Lung (tissue), 12 donors: ENCODE data around the gene GSPT1. TPM values are rescaled to one million over a fixed set of nuclear protein-coding genes. Genes with fewer than 3 reads are reported as not detected.

Experiments
- ATAC-seq: fragments of 200-7000 bp; cut with Tn5 transposase; one replicate; pipeline ENCODE4 v1.9.1; 2020; ENCODE audit warnings: moderate number of reproducible peaks; ENCODE audit not compliant: insufficient read depth, low FRiP score
- DNase-seq, 3 donors: peaks; one replicate each; pipeline ENCODE4 v3.0.0-alpha.2; 2013 to 2017
- H3K27ac ChIP-seq, 2 donors: one replicate each; pipeline ENCODE4 v1.5.1; 2013; ENCODE audit warnings: mild to moderate bottlenecking in 2 of 2, moderate library complexity in 2 of 2, control low read depth in 1 of 2, inconsistent platforms in 1 of 2, low read depth in 1 of 2, low read length in 1 of 2
- H3K27me3 ChIP-seq, 3 donors: one replicate each; pipeline ENCODE4 v1.5.1; 2013; ENCODE audit warnings: low read length in 2 of 3; ENCODE audit not compliant: control insufficient read depth in 3 of 3, insufficient read depth in 3 of 3
- H3K36me3 ChIP-seq, 4 donors: one replicate each; pipeline ENCODE4 v1.5.1; 2013; ENCODE audit warnings: low read length in 4 of 4, mild to moderate bottlenecking in 1 of 4, moderate library complexity in 1 of 4; ENCODE audit not compliant: control insufficient read depth in 4 of 4, insufficient read depth in 4 of 4
- H3K4me1 ChIP-seq, 5 donors: one replicate each; pipeline ENCODE4 v1.5.1; 2013; ENCODE audit warnings: low read length in 5 of 5, mild to moderate bottlenecking in 2 of 5, moderate library complexity in 1 of 5; ENCODE audit not compliant: control insufficient read depth in 5 of 5, insufficient read depth in 5 of 5
- H3K4me3 ChIP-seq: one replicate; pipeline ENCODE4 v1.5.1; 2013; ENCODE audit warnings: mild to moderate bottlenecking, control low read depth, moderate library complexity
- H3K9ac ChIP-seq, 2 donors: one replicate each; pipeline ENCODE4 v1.5.1; 2013; ENCODE audit warnings: low read length in 2 of 2, control low read depth in 1 of 2; ENCODE audit not compliant: insufficient read depth in 1 of 2
- H3K9me3 ChIP-seq, 4 donors: one replicate each; pipeline ENCODE4 v1.5.1; 2013; ENCODE audit warnings: low read length in 3 of 4, mild to moderate bottlenecking in 1 of 4, moderate library complexity in 1 of 4; ENCODE audit not compliant: control insufficient read depth in 4 of 4, insufficient read depth in 3 of 4
- WGBS, 2 donors: extraction: QIAGEN DNeasy Blood & Tissue Kit; methylation state at CpG; one replicate each; pipeline ENCODE4 v1.1.7; 2013; 5-methylcytosine and 5-hydroxymethylcytosine counted together
- polyA plus RNA-seq, 2 donors: library from polyadenylated mRNA; stranded (reverse); fragments of 200-250 nt; gene quantifications; one replicate each; pipeline ENCODE4 v1.2.1, GENCODE V29; 2013
- total RNA-seq, 2 donors: library from RNA; depleted of rRNA in 1 of 2; stranded (reverse); fragments of >200 nt in 1 of 2; gene quantifications; one replicate each; pipeline ENCODE4 v1.2.1, GENCODE V29; 2014 to 2021
- TF ChIP-seq, protein P1 (sequence below): IDR thresholded peaks from 2 replicates; pipeline ENCODE4 v1.5.1; 2012; ENCODE audit warnings: mild to moderate bottlenecking; ENCODE audit errors: control extremely low read depth, extremely low read depth
- donor health status: control.
- donor health status: control.
- donor health status: Bipolar disorder and iron deficiency.
- donor health status: healthy.
- donor health status: DM: yes; HTN: yes; CAD: no.

The GSPT1 gene
- total and polyA plus RNA-seq, 4 donors: 27.2 to 116 (median 83.6) TPM

GRCh38 chr16:11848842-11849241 is 66.9 kb downstream of the GSPT1 start:
- peaks cover 25 to 38% (median 32%) of the 10 kb centered on the region in 4 donors for H3K36me3 ChIP-seq
- no peak for DNase-seq
- WGBS, 2 donors: 95 to 96% methylated on average over 3 of the region's 3 CpGs
- no peak overlapping the region for H3K4me3 ChIP-seq
- TF ChIP-seq, protein P1, sequence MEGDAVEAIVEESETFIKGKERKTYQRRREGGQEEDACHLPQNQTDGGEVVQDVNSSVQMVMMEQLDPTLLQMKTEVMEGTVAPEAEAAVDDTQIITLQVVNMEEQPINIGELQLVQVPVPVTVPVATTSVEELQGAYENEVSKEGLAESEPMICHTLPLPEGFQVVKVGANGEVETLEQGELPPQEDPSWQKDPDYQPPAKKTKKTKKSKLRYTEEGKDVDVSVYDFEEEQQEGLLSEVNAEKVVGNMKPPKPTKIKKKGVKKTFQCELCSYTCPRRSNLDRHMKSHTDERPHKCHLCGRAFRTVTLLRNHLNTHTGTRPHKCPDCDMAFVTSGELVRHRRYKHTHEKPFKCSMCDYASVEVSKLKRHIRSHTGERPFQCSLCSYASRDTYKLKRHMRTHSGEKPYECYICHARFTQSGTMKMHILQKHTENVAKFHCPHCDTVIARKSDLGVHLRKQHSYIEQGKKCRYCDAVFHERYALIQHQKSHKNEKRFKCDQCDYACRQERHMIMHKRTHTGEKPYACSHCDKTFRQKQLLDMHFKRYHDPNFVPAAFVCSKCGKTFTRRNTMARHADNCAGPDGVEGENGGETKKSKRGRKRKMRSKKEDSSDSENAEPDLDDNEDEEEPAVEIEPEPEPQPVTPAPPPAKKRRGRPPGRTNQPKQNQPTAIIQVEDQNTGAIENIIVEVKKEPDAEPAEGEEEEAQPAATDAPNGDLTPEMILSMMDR: no peak
- no peak for ATAC-seq
- H3K27me3 ChIP-seq: no peaks in the 10 kb centered on the region
- H3K9me3 ChIP-seq: no peaks in the 10 kb centered on the region
- H3K4me1 ChIP-seq: peaks cover 0 to 13% (median 6%) of the 10 kb centered on the region in 5 donors
- H3K27ac ChIP-seq: no peak overlapping the region
- H3K9ac ChIP-seq: no peak overlapping the region

GRCh38 chr16:11844499-11844898 is 71.3 kb downstream of the GSPT1 start:
- no peak overlapping the region for H3K9ac ChIP-seq
- H3K4me3 ChIP-seq: no peak overlapping the region
- H3K27me3 ChIP-seq: no peaks in the 10 kb centered on the region
- H3K9me3 ChIP-seq: no peaks in the 10 kb centered on the region
- DNase-seq (no peak), ATAC-seq (no peak)
- WGBS, 2 donors: 91 to 96% methylated on average over 4 of the region's 4 CpGs
- H3K36me3 ChIP-seq: peaks cover 39 to 56% (median 46%) of the 10 kb centered on the region in 4 donors
- TF ChIP-seq, protein P1: no peak
- peaks cover 0 to 3% (median 0%) of the 10 kb centered on the region in 5 donors for H3K4me1 ChIP-seq
- no peak overlapping the region for H3K27ac ChIP-seq

DNA sequence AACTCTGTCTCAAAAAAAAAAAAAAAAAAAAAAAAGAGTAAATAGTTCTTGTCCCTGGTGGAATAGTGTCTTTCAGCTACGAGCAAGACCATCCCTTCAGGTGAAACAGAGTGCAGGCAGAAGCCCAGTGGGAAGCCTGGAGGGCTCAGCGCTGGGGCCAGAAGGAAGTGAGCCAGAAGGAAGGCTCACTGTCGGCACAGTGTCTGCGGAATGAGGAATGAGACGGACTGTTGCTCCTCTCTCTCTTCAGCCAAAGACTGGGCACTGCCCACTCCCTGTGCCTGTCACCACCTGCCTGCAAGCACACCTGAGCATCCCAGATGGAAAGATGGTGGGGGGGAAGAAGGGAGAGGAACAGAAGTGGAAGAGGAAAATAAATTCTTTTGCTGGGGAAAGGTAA is 71.9 kb downstream of the GSPT1 start:
- H3K4me3 ChIP-seq: no peak overlapping the region
- no peaks in the 10 kb centered on the region for H3K9me3 ChIP-seq
- no peak overlapping the region for H3K9ac ChIP-seq
- peaks cover 42 to 51% (median 46%) of the 10 kb centered on the region in 4 donors for H3K36me3 ChIP-seq
- no peak overlapping the region for H3K27ac ChIP-seq
- no peaks in the 10 kb centered on the region for H3K27me3 ChIP-seq
- WGBS, 2 donors: 94 to 97% methylated on average over 5 of the region's 5 CpGs
- peaks cover 0 to 2% (median 0%) of the 10 kb centered on the region in 5 donors for H3K4me1 ChIP-seq
- ATAC-seq (no peak), DNase-seq (no peak)
- TF ChIP-seq, protein P1: no peak

DNA sequence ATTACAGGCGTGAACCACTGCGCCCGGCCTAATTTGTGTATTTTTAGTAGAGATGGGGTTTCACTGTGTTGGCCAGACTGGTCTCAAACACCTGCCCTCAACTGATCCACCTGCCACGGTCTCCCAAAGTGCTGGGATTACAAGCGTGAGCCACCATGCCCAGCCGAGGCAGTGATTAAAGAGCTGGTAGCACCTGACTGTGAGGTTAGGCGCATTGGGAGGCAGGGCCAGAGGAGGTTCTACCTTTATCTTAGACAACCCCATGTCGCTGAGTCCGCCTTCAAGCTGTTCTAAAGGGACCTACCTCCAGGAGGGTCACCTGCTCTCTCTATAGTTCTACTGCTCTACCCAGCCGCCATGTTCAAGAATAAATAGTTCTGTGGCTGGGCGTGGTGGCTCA is 72.5 kb downstream of the GSPT1 start:
- no peaks in the 10 kb centered on the region for H3K27me3 ChIP-seq
- no peak overlapping the region for H3K4me3 ChIP-seq
- H3K9me3 ChIP-seq: no peaks in the 10 kb centered on the region
- no peaks in the 10 kb centered on the region for H3K4me1 ChIP-seq
- no peak overlapping the region for H3K9ac ChIP-seq
- H3K27ac ChIP-seq: no peak overlapping the region
- peaks cover 43 to 52% (median 44%) of the 10 kb centered on the region in 4 donors for H3K36me3 ChIP-seq
- 96 to 99% methylated on average over 11 of the region's 11 CpGs for WGBS, 2 donors
- ATAC-seq (no peak), DNase-seq (no peak)
- TF ChIP-seq, protein P1: no peak
